Measurements from ENCODE around the gene TM4SF20.

DNA sequence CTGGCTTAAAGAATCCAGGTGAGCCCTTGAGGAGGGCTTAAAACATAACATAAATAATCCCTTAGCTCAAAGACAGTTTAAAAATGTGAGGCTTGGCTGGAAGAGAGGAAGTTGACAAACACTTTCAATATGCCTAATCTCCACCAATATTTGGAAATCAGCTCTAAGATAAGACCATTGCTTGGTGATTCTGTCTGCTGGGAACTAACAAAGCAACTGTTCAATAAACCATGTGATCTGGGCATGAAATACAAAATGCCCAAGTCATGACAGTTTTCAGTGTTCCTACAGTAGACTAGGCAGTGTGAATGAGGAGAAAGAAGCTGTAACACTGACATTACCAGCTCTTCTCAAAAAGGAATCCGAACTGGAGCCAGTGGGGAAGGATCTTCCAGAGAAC, 43.4 kb downstream of the TM4SF20 start:
- TF ChIP-seq, protein P1, sequence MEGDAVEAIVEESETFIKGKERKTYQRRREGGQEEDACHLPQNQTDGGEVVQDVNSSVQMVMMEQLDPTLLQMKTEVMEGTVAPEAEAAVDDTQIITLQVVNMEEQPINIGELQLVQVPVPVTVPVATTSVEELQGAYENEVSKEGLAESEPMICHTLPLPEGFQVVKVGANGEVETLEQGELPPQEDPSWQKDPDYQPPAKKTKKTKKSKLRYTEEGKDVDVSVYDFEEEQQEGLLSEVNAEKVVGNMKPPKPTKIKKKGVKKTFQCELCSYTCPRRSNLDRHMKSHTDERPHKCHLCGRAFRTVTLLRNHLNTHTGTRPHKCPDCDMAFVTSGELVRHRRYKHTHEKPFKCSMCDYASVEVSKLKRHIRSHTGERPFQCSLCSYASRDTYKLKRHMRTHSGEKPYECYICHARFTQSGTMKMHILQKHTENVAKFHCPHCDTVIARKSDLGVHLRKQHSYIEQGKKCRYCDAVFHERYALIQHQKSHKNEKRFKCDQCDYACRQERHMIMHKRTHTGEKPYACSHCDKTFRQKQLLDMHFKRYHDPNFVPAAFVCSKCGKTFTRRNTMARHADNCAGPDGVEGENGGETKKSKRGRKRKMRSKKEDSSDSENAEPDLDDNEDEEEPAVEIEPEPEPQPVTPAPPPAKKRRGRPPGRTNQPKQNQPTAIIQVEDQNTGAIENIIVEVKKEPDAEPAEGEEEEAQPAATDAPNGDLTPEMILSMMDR (optimal IDR thresholded peaks at IDR 0.05 in 1 of 3, IDR thresholded peaks at IDR 0.05 in 1 of 3, conservative IDR thresholded peaks at IDR 0.05 in 1 of 3; ENCODE audit: extremely low read depth in 1 of 3, insufficient read depth in 2 of 3, low read length in 3 of 3), result no peak
- no peak for TF ChIP-seq EZH2 (IDR thresholded peaks at IDR 0.05; ENCODE audit: low read length)

All from keratinocyte (primary cell).